Activated naive CD8-positive, alpha-beta T cell treated with anti-CD3 and anti-CD28 coated beads for 36 hours (primary cell): ENCODE data around the gene USP17L18. TPM values are rescaled to one million over a fixed set of nuclear protein-coding genes. Genes with fewer than 3 reads are reported as not detected.
"Not testable (repeated sequence)": the region's sequence is repeated elsewhere in the genome, so short reads cannot be mapped to it uniquely, and the experiment has no call there.

Experiments used
- DNase-seq: peaks from one replicate; pipeline ENCODE4 v3.0.0; 2021
- H3K27ac Mint-ChIP-seq: one replicate; pipeline ENCODE4 v1.8.0; 2022; ENCODE audit warnings: mild to moderate bottlenecking, moderate library complexity, mixed read lengths
- H3K27me3 Mint-ChIP-seq: one replicate; pipeline ENCODE4 v1.8.0; 2022; ENCODE audit warnings: mild to moderate bottlenecking, mixed read lengths
- H3K36me3 Mint-ChIP-seq: one replicate; pipeline ENCODE4 v1.8.0; 2021; ENCODE audit warnings: mild to moderate bottlenecking, mixed read lengths
- H3K4me1 Mint-ChIP-seq: one replicate; pipeline ENCODE4 v1.8.0; 2021; ENCODE audit warnings: mixed read lengths
- H3K4me3 Mint-ChIP-seq: one replicate; pipeline ENCODE4 v1.8.0; 2022; ENCODE audit warnings: mild to moderate bottlenecking, moderate library complexity, mixed read lengths
- H3K9me3 Mint-ChIP-seq: one replicate; pipeline ENCODE4 v1.8.0; 2022; ENCODE audit warnings: mixed read lengths
- total RNA-seq, 2 experiments: library from RNA; stranded (reverse); gene quantifications; one replicate each; pipeline ENCODE4 v1.2.3, GENCODE V29; 2021

Gene USP17L18
- not detected for total RNA-seq

GRCh38 chr4:9247953-9248680 lies at the start of gene USP17L18:
Gene USP17L18 (plus strand): TSS chr4:9248630. CDS start chr4:9248630, 0 bp downstream.
- not testable (repeated sequence) for H3K4me3 Mint-ChIP-seq, H3K9me3 Mint-ChIP-seq, H3K27me3 Mint-ChIP-seq, H3K4me1 Mint-ChIP-seq, H3K36me3 Mint-ChIP-seq, H3K27ac Mint-ChIP-seq, DNase-seq

- DNase-seq, H3K27ac Mint-ChIP-seq, H3K36me3 Mint-ChIP-seq, H3K27me3 Mint-ChIP-seq, H3K4me3 Mint-ChIP-seq, H3K9me3 Mint-ChIP-seq, H3K4me1 Mint-ChIP-seq: not testable (repeated sequence)
Measured at GRCh38 chr4:9210357-9210756, 38.1 kb upstream of the USP17L18 start, which contains the start of gene USP17L10. Gene USP17L10 (plus strand): TSS chr4:9210657. CDS start chr4:9210657, 0 bp downstream.

GRCh38 chr4:9214701-9215100 lies 33.7 kb upstream of the USP17L18 start:
- DNase-seq, H3K36me3 Mint-ChIP-seq, H3K4me3 Mint-ChIP-seq, H3K27ac Mint-ChIP-seq, H3K4me1 Mint-ChIP-seq, H3K9me3 Mint-ChIP-seq, H3K27me3 Mint-ChIP-seq: not testable (repeated sequence)

GRCh38 chr4:9215105-9215504 lies 33.3 kb upstream of the USP17L18 start, which contains the start of gene USP17L11:
Gene USP17L11 (plus strand): TSS chr4:9215405. CDS start chr4:9215405, 0 bp downstream.
- not testable (repeated sequence) for H3K9me3 Mint-ChIP-seq, H3K36me3 Mint-ChIP-seq, H3K4me3 Mint-ChIP-seq

GRCh38 chr4:9219852-9220251 lies 28.6 kb upstream of the USP17L18 start, which contains the start of gene USP17L12:
Gene USP17L12 (plus strand): TSS chr4:9220152. CDS start chr4:9220152, 0 bp downstream.
- not testable (repeated sequence) for H3K4me1 Mint-ChIP-seq, H3K4me3 Mint-ChIP-seq, H3K27me3 Mint-ChIP-seq, H3K27ac Mint-ChIP-seq, H3K36me3 Mint-ChIP-seq, DNase-seq, H3K9me3 Mint-ChIP-seq

More at GRCh38 chr4:9215105-9215504, 33.3 kb upstream of the USP17L18 start, which contains the start of gene USP17L11:
- not testable (repeated sequence) for H3K4me1 Mint-ChIP-seq, DNase-seq, H3K27me3 Mint-ChIP-seq, H3K27ac Mint-ChIP-seq

- not testable (repeated sequence) for H3K27me3 Mint-ChIP-seq, H3K27ac Mint-ChIP-seq, H3K36me3 Mint-ChIP-seq, H3K4me1 Mint-ChIP-seq, DNase-seq, H3K9me3 Mint-ChIP-seq, H3K4me3 Mint-ChIP-seq
Measured at GRCh38 chr4:9224596-9224995, 23.8 kb upstream of the USP17L18 start, which contains the start of gene USP17L13. Gene USP17L13 (plus strand): TSS chr4:9224896. CDS start chr4:9224896, 0 bp downstream.

GRCh38 chr4:9230249-9230648 lies 18.2 kb upstream of the USP17L18 start:
- not testable (repeated sequence) for H3K36me3 Mint-ChIP-seq, H3K4me1 Mint-ChIP-seq, H3K9me3 Mint-ChIP-seq, H3K27me3 Mint-ChIP-seq, H3K27ac Mint-ChIP-seq, DNase-seq, H3K4me3 Mint-ChIP-seq

DNA sequence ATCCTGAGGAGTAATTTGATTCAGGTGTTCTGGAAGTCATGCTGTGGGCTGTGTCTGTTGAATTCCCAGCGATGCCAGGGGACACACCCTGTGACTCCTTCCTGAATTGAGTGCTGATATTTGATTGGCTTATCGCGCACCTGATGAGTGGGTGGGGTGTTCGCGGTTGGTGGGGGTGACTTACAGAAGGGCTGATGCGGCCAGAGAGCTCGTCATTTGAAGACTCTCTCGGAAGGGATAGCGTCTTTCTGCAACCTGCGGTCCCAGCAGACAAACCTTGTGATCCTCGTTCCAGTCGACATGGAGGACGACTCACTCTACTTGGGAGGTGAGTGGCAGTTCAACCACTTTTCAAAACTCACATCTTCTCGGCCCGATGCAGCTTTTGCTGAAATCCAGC lies 14.3 kb upstream of the USP17L18 start, which contains the start of gene USP17L15:
TSS of gene USP17L15 (plus strand) at position 301 of the 400 bp plus-strand sequence. CDS start at position 301, 0 bp downstream.
- H3K27me3 Mint-ChIP-seq, H3K36me3 Mint-ChIP-seq, H3K4me1 Mint-ChIP-seq, H3K9me3 Mint-ChIP-seq, H3K27ac Mint-ChIP-seq, H3K4me3 Mint-ChIP-seq, DNase-seq: not testable (repeated sequence)

DNA sequence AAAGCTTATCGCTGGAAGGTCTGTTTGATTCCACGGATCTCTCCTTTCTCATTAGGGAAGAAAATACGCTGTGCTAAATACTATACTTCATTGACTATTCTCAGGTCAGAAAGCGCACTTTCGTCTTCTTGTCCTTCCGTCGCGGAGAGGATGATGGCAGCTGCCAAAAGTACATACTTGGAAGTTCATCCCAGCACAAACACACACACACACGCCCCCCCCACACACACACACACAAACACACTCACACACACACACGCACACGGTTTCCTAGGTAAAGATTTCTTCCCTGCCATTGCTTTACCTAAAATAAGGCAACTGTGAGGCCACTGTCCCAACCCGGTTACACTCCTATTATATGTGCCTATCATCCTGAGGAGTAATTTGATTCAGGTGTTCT lies 10.0 kb upstream of the USP17L18 start:
- not testable (repeated sequence) for H3K9me3 Mint-ChIP-seq, H3K4me3 Mint-ChIP-seq, DNase-seq, H3K27me3 Mint-ChIP-seq, H3K4me1 Mint-ChIP-seq, H3K36me3 Mint-ChIP-seq, H3K27ac Mint-ChIP-seq

- H3K9me3 Mint-ChIP-seq, H3K27me3 Mint-ChIP-seq, H3K36me3 Mint-ChIP-seq, H3K27ac Mint-ChIP-seq, H3K4me1 Mint-ChIP-seq, DNase-seq, H3K4me3 Mint-ChIP-seq: not testable (repeated sequence)
Measured at GRCh38 chr4:9243579-9243978, 4.9 kb upstream of the USP17L18 start, which contains the start of gene USP17L17. Gene USP17L17 (plus strand): TSS chr4:9243879. CDS start chr4:9243879, 0 bp downstream.

DNA sequence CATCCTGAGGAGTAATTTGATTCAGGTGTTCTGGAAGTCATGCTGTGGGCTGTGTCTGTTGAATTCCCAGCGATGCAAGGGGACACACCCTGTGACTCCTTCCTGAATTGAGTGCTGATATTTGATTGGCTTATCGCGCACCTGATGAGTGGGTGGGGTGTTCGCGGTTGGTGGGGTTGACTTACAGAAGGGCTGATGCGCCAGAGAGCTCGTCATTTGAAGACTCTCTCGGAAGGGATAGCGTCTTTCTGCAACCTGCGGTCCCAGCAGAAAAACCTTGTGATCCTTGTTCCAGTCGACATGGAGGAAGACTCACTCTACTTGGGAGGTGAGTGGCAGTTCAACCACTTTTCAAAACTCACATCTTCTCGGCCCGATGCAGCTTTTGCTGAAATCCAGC lies 4.6 kb downstream of the USP17L18 start, which contains the start of gene USP17L19:
TSS of gene USP17L19 (plus strand) at position 301 of the 400 bp plus-strand sequence. CDS start at position 301, 0 bp downstream.
- not testable (repeated sequence) for DNase-seq, H3K4me3 Mint-ChIP-seq, H3K4me1 Mint-ChIP-seq, H3K36me3 Mint-ChIP-seq, H3K27ac Mint-ChIP-seq, H3K27me3 Mint-ChIP-seq, H3K9me3 Mint-ChIP-seq

- not testable (repeated sequence) for H3K4me1 Mint-ChIP-seq, H3K4me3 Mint-ChIP-seq, H3K27ac Mint-ChIP-seq, H3K27me3 Mint-ChIP-seq, H3K36me3 Mint-ChIP-seq, DNase-seq, H3K9me3 Mint-ChIP-seq
Measured at GRCh38 chr4:9257824-9258223, 9.4 kb downstream of the USP17L18 start, which contains the start of gene USP17L20. Gene USP17L20 (plus strand): TSS chr4:9258124. CDS start chr4:9258124, 0 bp downstream.

DNA sequence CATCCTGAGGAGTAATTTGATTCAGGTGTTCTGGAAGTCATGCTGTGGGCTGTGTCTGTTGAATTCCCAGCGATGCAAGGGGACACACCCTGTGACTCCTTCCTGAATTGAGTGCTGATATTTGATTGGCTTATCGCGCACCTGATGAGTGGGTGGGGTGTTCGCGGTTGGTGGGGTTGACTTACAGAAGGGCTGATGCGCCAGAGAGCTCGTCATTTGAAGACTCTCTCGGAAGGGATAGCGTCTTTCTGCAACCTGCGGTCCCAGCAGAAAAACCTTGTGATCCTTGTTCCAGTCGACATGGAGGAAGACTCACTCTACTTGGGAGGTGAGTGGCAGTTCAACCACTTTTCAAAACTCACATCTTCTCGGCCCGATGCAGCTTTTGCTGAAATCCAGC lies 14.1 kb downstream of the USP17L18 start, which contains the start of gene USP17L21:
TSS of gene USP17L21 (plus strand) at position 301 of the 400 bp plus-strand sequence. CDS start at position 301, 0 bp downstream.
- H3K27me3 Mint-ChIP-seq, H3K4me1 Mint-ChIP-seq, DNase-seq: not testable (repeated sequence)

GRCh38 chr4:9267319-9267718 lies 18.9 kb downstream of the USP17L18 start, which contains the start of gene USP17L22:
Gene USP17L22 (plus strand): TSS chr4:9267619. CDS start chr4:9267619, 0 bp downstream.
- not testable (repeated sequence) for H3K27ac Mint-ChIP-seq, H3K36me3 Mint-ChIP-seq, H3K27me3 Mint-ChIP-seq, H3K9me3 Mint-ChIP-seq, H3K4me3 Mint-ChIP-seq, DNase-seq, H3K4me1 Mint-ChIP-seq

More for the DNA sequence above, 14.1 kb downstream of the USP17L18 start, which contains the start of gene USP17L21:
- H3K27ac Mint-ChIP-seq, H3K9me3 Mint-ChIP-seq, H3K4me3 Mint-ChIP-seq, H3K36me3 Mint-ChIP-seq: not testable (repeated sequence)

- H3K36me3 Mint-ChIP-seq, H3K4me1 Mint-ChIP-seq, H3K9me3 Mint-ChIP-seq, H3K27me3 Mint-ChIP-seq, H3K27ac Mint-ChIP-seq, H3K4me3 Mint-ChIP-seq: not testable (repeated sequence)
- peak; percentile 8 for DNase-seq
Measured at GRCh38 chr4:9271719-9272118, 23.3 kb downstream of the USP17L18 start.
